Subcutaneous adipose tissue (tissue), 4 donors: ENCODE results near the gene ZNF766. TPM values are rescaled to one million over a fixed set of nuclear protein-coding genes. Genes with fewer than 3 reads are reported as not detected.

Experiments used
- CTCF ChIP-seq: fragments of 450-650 bp; IDR thresholded peaks from one replicate; pipeline ENCODE4 v1.5.1; 2016; ENCODE audit warnings: low read depth, mild to moderate bottlenecking, control low read depth, antibody characterized with exemption, moderate library complexity
- total RNA-seq, 4 donors: library from RNA; depleted of rRNA; stranded (reverse); fragments of >200 nt; gene quantifications; one replicate each; pipeline ENCODE4 v1.1.0, GENCODE V29; 2016

Gene ZNF766
- total RNA-seq, 4 donors from 2014 or later, result 7.3 to 13.9 (median 12.0) TPM

GRCh38 chr19:52277471-52277870, 8.1 kb downstream of the ZNF766 start:
- TF ChIP-seq CTCF, result no peak

- TF ChIP-seq CTCF, result no peak
Observed at GRCh38 chr19:52286256-52286655, 16.9 kb downstream of the ZNF766 start.

- TF ChIP-seq CTCF, result no peak
Observed at GRCh38 chr19:52291781-52292180, 22.4 kb downstream of the ZNF766 start.

GRCh38 chr19:52296400-52296772, 27.0 kb downstream of the ZNF766 start:
- no peak for TF ChIP-seq CTCF

- TF ChIP-seq CTCF, result no peak
Observed at GRCh38 chr19:52296773-52297600, 27.6 kb downstream of the ZNF766 start, which contains the start of gene ZNF480. Gene ZNF480 (plus strand): TSS chr19:52297169. CDS start chr19:52300413, 3,244 bp downstream.

- TF ChIP-seq CTCF, result no peak
Observed at GRCh38 chr19:52297601-52298364, 28.4 kb downstream of the ZNF766 start.

- no peak for TF ChIP-seq CTCF
Observed at GRCh38 chr19:52307275-52307674, 37.9 kb downstream of the ZNF766 start.
